HCT116 (cell line): ENCODE results near the gene LRRK1.

Source experiments
- EZH2 ChIP-seq: fragments of 200-600 bp; sonication (generic); IDR thresholded peaks from 2 replicates; pipeline ENCODE4 v1.6.1; 2017; ENCODE audit warnings: antibody characterized with exemption, mixed run types
- EZH2phosphoT487 ChIP-seq: fragments of 200-600 bp; IDR thresholded peaks from 2 replicates; pipeline ENCODE4 v1.6.1; 2018; ENCODE audit warnings: antibody characterized with exemption, borderline replicate concordance
- JUND ChIP-seq: IDR thresholded peaks from 2 replicates; pipeline ENCODE4 v1.6.1; 2012
- POLR2A ChIP-seq: IDR thresholded peaks from 2 replicates; pipeline ENCODE4 v1.7.0; 2011; ENCODE audit warnings: borderline replicate concordance; ENCODE audit not compliant: insufficient read depth, insufficient read length; ENCODE audit errors: extremely low read depth
- POLR2AphosphoS5 ChIP-seq: IDR thresholded peaks from 2 replicates; pipeline ENCODE4 v1.6.1; 2011; ENCODE audit warnings: mild to moderate bottlenecking, low read depth, low read length, moderate library complexity
- SIN3A ChIP-seq: IDR thresholded peaks from 2 replicates; pipeline ENCODE4 v1.6.1; 2012; ENCODE audit warnings: low read depth
- YY1 ChIP-seq: IDR thresholded peaks from 2 replicates; pipeline ENCODE4 v1.6.1; 2011; ENCODE audit warnings: low read length, low read depth, moderate library complexity, mild to moderate bottlenecking; ENCODE audit not compliant: insufficient replicate concordance; ENCODE audit errors: extremely low read depth
- TF ChIP-seq, protein P1 (sequence below), 3 experiments: fragments of 200-600 bp in 1 of 3; sonication (generic) in 1 of 3; IDR thresholded peaks in 2 of 3; conservative IDR thresholded peaks in 1 of 3; 2 replicates each; pipeline ENCODE4 v1.5.1; 2012 to 2017; ENCODE audit warnings: low read depth in 2 of 3, low read length in 2 of 3, antibody characterized with exemption in 1 of 3, borderline replicate concordance in 1 of 3, control low read depth in 1 of 3, mild to moderate bottlenecking in 1 of 3, mixed read lengths in 1 of 3, mixed run types in 1 of 3, moderate library complexity in 1 of 3; ENCODE audit not compliant: insufficient read depth in 1 of 3
- TF ChIP-seq, protein P2 (sequence below): IDR thresholded peaks from 2 replicates; pipeline ENCODE4 v1.6.1; 2012
- TF ChIP-seq, protein P3 (sequence below): IDR thresholded peaks from 2 replicates; pipeline ENCODE4 v1.6.1; 2012
- TF ChIP-seq, protein P4 (sequence below): IDR thresholded peaks from 2 replicates; pipeline ENCODE4 v1.6.1; 2011; ENCODE audit warnings: mild to moderate bottlenecking, low read length, moderate library complexity; ENCODE audit not compliant: insufficient replicate concordance; ENCODE audit errors: extremely low read depth

DNA sequence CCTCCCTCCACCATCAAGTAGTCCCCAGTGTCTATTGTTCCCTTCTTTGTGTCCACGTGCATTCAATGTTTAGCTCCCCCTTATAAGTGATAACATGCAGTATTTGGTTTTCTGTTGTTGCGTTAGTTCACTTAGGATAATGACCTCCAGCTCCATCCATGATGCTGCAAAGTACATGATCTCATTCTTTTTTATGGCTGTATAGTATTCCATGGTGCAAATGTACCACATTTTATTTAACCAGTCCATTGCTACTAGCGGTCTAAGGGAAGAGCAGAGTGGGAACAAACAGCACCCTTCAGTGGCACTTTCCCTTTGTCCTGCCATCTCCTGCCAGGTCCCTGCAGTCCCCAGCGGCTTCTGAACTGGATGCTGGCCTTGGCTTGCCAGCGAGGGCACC, 69.1 kb downstream of the LRRK1 start:
- no peak for TF ChIP-seq SIN3A
- TF ChIP-seq, protein P1, sequence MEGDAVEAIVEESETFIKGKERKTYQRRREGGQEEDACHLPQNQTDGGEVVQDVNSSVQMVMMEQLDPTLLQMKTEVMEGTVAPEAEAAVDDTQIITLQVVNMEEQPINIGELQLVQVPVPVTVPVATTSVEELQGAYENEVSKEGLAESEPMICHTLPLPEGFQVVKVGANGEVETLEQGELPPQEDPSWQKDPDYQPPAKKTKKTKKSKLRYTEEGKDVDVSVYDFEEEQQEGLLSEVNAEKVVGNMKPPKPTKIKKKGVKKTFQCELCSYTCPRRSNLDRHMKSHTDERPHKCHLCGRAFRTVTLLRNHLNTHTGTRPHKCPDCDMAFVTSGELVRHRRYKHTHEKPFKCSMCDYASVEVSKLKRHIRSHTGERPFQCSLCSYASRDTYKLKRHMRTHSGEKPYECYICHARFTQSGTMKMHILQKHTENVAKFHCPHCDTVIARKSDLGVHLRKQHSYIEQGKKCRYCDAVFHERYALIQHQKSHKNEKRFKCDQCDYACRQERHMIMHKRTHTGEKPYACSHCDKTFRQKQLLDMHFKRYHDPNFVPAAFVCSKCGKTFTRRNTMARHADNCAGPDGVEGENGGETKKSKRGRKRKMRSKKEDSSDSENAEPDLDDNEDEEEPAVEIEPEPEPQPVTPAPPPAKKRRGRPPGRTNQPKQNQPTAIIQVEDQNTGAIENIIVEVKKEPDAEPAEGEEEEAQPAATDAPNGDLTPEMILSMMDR (IDR thresholded peaks at IDR 0.05 in 2 of 3, conservative IDR thresholded peaks at IDR 0.05 in 1 of 3; ENCODE audit: borderline replicate concordance in 1 of 3, insufficient read depth in 1 of 3, low read depth in 2 of 3, low read length in 2 of 3): no peak
- no peak for TF ChIP-seq EZH2
- TF ChIP-seq POLR2A: no peak
- TF ChIP-seq, protein P2, sequence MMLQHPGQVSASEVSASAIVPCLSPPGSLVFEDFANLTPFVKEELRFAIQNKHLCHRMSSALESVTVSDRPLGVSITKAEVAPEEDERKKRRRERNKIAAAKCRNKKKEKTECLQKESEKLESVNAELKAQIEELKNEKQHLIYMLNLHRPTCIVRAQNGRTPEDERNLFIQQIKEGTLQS: no peak
- no peak for TF ChIP-seq YY1
- TF ChIP-seq, protein P3, sequence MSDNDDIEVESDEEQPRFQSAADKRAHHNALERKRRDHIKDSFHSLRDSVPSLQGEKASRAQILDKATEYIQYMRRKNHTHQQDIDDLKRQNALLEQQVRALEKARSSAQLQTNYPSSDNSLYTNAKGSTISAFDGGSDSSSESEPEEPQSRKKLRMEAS: no peak
- no peak for TF ChIP-seq POLR2AphosphoS5
- no peak for TF ChIP-seq EZH2phosphoT487
- no peak for TF ChIP-seq JUND
- TF ChIP-seq, protein P4, sequence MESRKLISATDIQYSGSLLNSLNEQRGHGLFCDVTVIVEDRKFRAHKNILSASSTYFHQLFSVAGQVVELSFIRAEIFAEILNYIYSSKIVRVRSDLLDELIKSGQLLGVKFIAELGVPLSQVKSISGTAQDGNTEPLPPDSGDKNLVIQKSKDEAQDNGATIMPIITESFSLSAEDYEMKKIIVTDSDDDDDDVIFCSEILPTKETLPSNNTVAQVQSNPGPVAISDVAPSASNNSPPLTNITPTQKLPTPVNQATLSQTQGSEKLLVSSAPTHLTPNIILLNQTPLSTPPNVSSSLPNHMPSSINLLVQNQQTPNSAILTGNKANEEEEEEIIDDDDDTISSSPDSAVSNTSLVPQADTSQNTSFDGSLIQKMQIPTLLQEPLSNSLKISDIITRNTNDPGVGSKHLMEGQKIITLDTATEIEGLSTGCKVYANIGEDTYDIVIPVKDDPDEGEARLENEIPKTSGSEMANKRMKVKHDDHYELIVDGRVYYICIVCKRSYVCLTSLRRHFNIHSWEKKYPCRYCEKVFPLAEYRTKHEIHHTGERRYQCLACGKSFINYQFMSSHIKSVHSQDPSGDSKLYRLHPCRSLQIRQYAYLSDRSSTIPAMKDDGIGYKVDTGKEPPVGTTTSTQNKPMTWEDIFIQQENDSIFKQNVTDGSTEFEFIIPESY: no peak
